HEK293 (cell line): Measurements from ENCODE around the gene RLN2.

Source experiments
- CTCF ChIA-PET: fragments of 350-600 bp; formaldehyde crosslinking; extraction: SDS; loops from one replicate; lab custom pipeline; 2021; ENCODE audit warnings: antibody characterized with exemption; lab: Yijun Ruan, JAX
- POLR2A ChIA-PET: fragments of 300-600 bp; formaldehyde crosslinking; extraction: SDS; loops from one replicate; lab custom pipeline; 2020; ENCODE audit warnings: antibody characterized with exemption, inconsistent platforms; lab: Yijun Ruan, JAX
- H3K27ac ChIP-seq: fragments of 200-500 bp; sonication (Bioruptor generic); 2 replicates; pipeline ENCODE4 v1.5.1; 2014; ENCODE audit warnings: low read depth, low read length, control low read depth, inconsistent platforms; ENCODE audit errors: extremely low read depth
- H3K36me3 ChIP-seq, 2 experiments: fragments of 200-500 bp in 1 of 2; sonication (Bioruptor generic) in 1 of 2; 1 replicate in 1 of 2; 2 replicates in 1 of 2; pipeline ENCODE4 v1.5.1; 2014 to 2017; ENCODE audit warnings: inconsistent platforms in 2 of 2, low read length in 2 of 2; ENCODE audit not compliant: control insufficient read depth in 2 of 2, insufficient read depth in 1 of 2
- H3K4me1 ChIP-seq: fragments of 200-500 bp; sonication (Bioruptor generic); 2 replicates; pipeline ENCODE4 v1.5.1; 2014; ENCODE audit warnings: mild to moderate bottlenecking, low read length, inconsistent platforms; ENCODE audit not compliant: control insufficient read depth, insufficient read depth
- H3K4me3 ChIP-seq: 2 replicates; pipeline ENCODE4 v1.5.1; 2011; ENCODE audit warnings: low read depth, mild to moderate bottlenecking, control low read depth, low read length, moderate library complexity
- H3K9me3 ChIP-seq: fragments of 200-500 bp; sonication (Bioruptor generic); 2 replicates; pipeline ENCODE4 v1.5.1; 2014; ENCODE audit warnings: low read depth, low read length, inconsistent platforms; ENCODE audit not compliant: control insufficient read depth, insufficient read depth
- ELK4 ChIP-seq: IDR thresholded peaks from 2 replicates; pipeline ENCODE4 v1.6.1; 2011; ENCODE audit warnings: mild to moderate bottlenecking, low read depth, low read length, borderline replicate concordance
- GLIS1 ChIP-seq: fragments of 450-650 bp; formaldehyde crosslinking; IDR thresholded peaks from 2 replicates; pipeline ENCODE4 v1.5.1; 2016; ENCODE audit warnings: missing biosample characterization, missing genetic modification characterization
- HOXC10 ChIP-seq: sonication (generic); formaldehyde crosslinking; IDR thresholded peaks from 2 replicates; pipeline ENCODE4 v1.8.1; 2023; ENCODE audit warnings: mild to moderate bottlenecking, missing genetic modification reagents
- KLF8 ChIP-seq: fragments of 450-650 bp; formaldehyde crosslinking; IDR thresholded peaks from 2 replicates; pipeline ENCODE4 v1.5.1; 2016; ENCODE audit warnings: missing biosample characterization, missing genetic modification characterization
- ZFHX2 ChIP-seq: fragments of 450-650 bp; formaldehyde crosslinking; conservative IDR thresholded peaks from 2 replicates; pipeline ENCODE4 v1.5.1; 2016; ENCODE audit warnings: missing biosample characterization, missing genetic modification characterization
- ZNF138 ChIP-seq: fragments of 450-650 bp; formaldehyde crosslinking; IDR thresholded peaks from 2 replicates; pipeline ENCODE4 v1.5.1; 2016; ENCODE audit warnings: missing biosample characterization, missing genetic modification characterization, borderline replicate concordance
- ZNF157 ChIP-seq: fragments of 450-650 bp; formaldehyde crosslinking; IDR thresholded peaks from 2 replicates; pipeline ENCODE4 v1.5.1; 2016; ENCODE audit warnings: missing biosample characterization, missing genetic modification characterization
- ZNF16 ChIP-seq: fragments of 450-650 bp; formaldehyde crosslinking; IDR thresholded peaks from 2 replicates; pipeline ENCODE4 v1.5.1; 2016; ENCODE audit warnings: low read depth, missing biosample characterization, missing genetic modification characterization
- ZNF184 ChIP-seq: fragments of 450-650 bp; IDR thresholded peaks from 2 replicates; pipeline ENCODE4 v1.5.1; 2018; ENCODE audit warnings: missing biosample characterization, mild to moderate bottlenecking, missing genetic modification characterization
- ZNF221 ChIP-seq: fragments of 450-650 bp; formaldehyde crosslinking; IDR thresholded peaks from 2 replicates; pipeline ENCODE4 v1.5.1; 2017; ENCODE audit warnings: missing biosample characterization, missing genetic modification characterization, borderline replicate concordance
- ZNF23 ChIP-seq: fragments of 450-650 bp; formaldehyde crosslinking; IDR thresholded peaks from 2 replicates; pipeline ENCODE4 v1.5.1; 2016; ENCODE audit warnings: missing biosample characterization, missing genetic modification characterization, borderline replicate concordance
- ZNF354C ChIP-seq: fragments of 450-650 bp; formaldehyde crosslinking; IDR thresholded peaks from 2 replicates; pipeline ENCODE4 v1.5.1; 2016; ENCODE audit warnings: missing biosample characterization, missing genetic modification characterization, low read depth, borderline replicate concordance
- ZNF391 ChIP-seq: fragments of 450-650 bp; formaldehyde crosslinking; IDR thresholded peaks from 2 replicates; pipeline ENCODE4 v1.5.1; 2016; ENCODE audit warnings: low read depth, missing biosample characterization, missing genetic modification characterization, borderline replicate concordance
- ZNF423 ChIP-seq: fragments of 450-650 bp; formaldehyde crosslinking; IDR thresholded peaks from 2 replicates; pipeline ENCODE4 v1.5.1; 2016; ENCODE audit warnings: missing biosample characterization, missing genetic modification characterization
- ZNF501 ChIP-seq: fragments of 450-650 bp; formaldehyde crosslinking; IDR thresholded peaks from 2 replicates; pipeline ENCODE4 v1.5.1; 2016; ENCODE audit warnings: missing biosample characterization, missing genetic modification characterization
- ZNF561 ChIP-seq: fragments of 450-650 bp; IDR thresholded peaks from 2 replicates; pipeline ENCODE4 v1.5.1; 2018; ENCODE audit warnings: missing biosample characterization, missing genetic modification characterization, borderline replicate concordance
- ZSCAN18 ChIP-seq: fragments of 450-650 bp; formaldehyde crosslinking; IDR thresholded peaks from 2 replicates; pipeline ENCODE4 v1.5.1; 2016; ENCODE audit warnings: missing biosample characterization, missing genetic modification characterization
- ZSCAN4 ChIP-seq: fragments of 450-650 bp; formaldehyde crosslinking; IDR thresholded peaks from 2 replicates; pipeline ENCODE4 v1.5.1; 2017; ENCODE audit warnings: missing biosample characterization, missing genetic modification characterization
- TF ChIP-seq, protein P1 (sequence below): fragments of 450-650 bp; formaldehyde crosslinking; IDR thresholded peaks from 2 replicates; pipeline ENCODE4 v1.5.1; 2016; ENCODE audit warnings: missing biosample characterization, missing genetic modification characterization
- TF ChIP-seq, protein P2 (sequence below): fragments of 450-650 bp; formaldehyde crosslinking; IDR thresholded peaks from 2 replicates; pipeline ENCODE4 v1.5.1; 2016; ENCODE audit warnings: missing biosample characterization, missing genetic modification characterization
- TF ChIP-seq, protein P3 (sequence below): fragments of 450-650 bp; formaldehyde crosslinking; IDR thresholded peaks from 2 replicates; pipeline ENCODE4 v1.5.1; 2016; ENCODE audit warnings: missing biosample characterization, missing genetic modification characterization
- TF ChIP-seq, protein P4 (sequence below): fragments of 450-650 bp; formaldehyde crosslinking; IDR thresholded peaks from 2 replicates; pipeline ENCODE4 v1.5.1; 2016; ENCODE audit warnings: missing biosample characterization, missing genetic modification characterization, low read depth

RLN2 gene

DNA sequence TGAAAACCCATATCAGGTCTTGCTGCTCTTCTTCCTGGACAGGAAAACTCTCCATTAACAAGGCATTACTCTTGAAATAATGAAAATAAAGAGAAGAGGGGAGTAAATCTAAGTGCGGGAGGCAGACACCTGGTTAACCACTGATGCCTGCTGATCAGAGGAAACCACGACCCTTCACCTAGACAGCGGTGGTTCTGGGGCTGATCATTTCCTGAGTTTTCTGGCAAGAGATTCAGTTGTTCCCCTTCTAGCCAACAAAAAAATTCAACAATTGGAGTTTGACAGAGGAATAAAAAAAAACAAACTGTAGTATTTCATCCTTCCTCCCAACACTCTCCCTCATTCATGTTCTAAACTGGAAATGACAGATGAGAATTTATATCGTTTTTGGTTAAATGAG is 3.0 kb downstream of the RLN2 start:
- H3K27ac ChIP-seq, result no peak overlapping the region

GRCh38 chr9:5292141-5292540 is 12.4 kb downstream of the RLN2 start:
- H3K4me1 ChIP-seq, result no peaks in the 10 kb centered on the region
- H3K4me3 ChIP-seq, result no peak overlapping the region
- no peaks in the 10 kb centered on the region for H3K36me3 ChIP-seq
- ChIA-PET POLR2A (no interaction called here), CTCF (no interaction called here)
- H3K9me3 ChIP-seq, result no peaks in the 10 kb centered on the region
- H3K27ac ChIP-seq, result no peak overlapping the region
- TF ChIP-seq ZSCAN4 (tag by site-specific recombination) (no peak), ZNF157 (tag by site-specific recombination) (no peak), ZNF16 (tag by site-specific recombination) (no peak), ZNF423 (tag by site-specific recombination) (no peak), ZNF391 (no peak), HOXC10 (CRISPR knock-in tag) (no peak), ZNF138 (tag by site-specific recombination) (no peak)
- TF ChIP-seq, protein P1, sequence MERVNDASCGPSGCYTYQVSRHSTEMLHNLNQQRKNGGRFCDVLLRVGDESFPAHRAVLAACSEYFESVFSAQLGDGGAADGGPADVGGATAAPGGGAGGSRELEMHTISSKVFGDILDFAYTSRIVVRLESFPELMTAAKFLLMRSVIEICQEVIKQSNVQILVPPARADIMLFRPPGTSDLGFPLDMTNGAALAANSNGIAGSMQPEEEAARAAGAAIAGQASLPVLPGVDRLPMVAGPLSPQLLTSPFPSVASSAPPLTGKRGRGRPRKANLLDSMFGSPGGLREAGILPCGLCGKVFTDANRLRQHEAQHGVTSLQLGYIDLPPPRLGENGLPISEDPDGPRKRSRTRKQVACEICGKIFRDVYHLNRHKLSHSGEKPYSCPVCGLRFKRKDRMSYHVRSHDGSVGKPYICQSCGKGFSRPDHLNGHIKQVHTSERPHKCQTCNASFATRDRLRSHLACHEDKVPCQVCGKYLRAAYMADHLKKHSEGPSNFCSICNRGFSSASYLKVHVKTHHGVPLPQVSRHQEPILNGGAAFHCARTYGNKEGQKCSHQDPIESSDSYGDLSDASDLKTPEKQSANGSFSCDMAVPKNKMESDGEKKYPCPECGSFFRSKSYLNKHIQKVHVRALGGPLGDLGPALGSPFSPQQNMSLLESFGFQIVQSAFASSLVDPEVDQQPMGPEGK, result no peak
- TF ChIP-seq, protein P2, sequence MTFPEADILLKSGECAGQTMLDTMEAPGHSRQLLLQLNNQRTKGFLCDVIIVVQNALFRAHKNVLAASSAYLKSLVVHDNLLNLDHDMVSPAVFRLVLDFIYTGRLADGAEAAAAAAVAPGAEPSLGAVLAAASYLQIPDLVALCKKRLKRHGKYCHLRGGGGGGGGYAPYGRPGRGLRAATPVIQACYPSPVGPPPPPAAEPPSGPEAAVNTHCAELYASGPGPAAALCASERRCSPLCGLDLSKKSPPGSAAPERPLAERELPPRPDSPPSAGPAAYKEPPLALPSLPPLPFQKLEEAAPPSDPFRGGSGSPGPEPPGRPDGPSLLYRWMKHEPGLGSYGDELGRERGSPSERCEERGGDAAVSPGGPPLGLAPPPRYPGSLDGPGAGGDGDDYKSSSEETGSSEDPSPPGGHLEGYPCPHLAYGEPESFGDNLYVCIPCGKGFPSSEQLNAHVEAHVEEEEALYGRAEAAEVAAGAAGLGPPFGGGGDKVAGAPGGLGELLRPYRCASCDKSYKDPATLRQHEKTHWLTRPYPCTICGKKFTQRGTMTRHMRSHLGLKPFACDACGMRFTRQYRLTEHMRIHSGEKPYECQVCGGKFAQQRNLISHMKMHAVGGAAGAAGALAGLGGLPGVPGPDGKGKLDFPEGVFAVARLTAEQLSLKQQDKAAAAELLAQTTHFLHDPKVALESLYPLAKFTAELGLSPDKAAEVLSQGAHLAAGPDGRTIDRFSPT (tag by site-specific recombination), result no peak
- TF ChIP-seq, protein P3, sequence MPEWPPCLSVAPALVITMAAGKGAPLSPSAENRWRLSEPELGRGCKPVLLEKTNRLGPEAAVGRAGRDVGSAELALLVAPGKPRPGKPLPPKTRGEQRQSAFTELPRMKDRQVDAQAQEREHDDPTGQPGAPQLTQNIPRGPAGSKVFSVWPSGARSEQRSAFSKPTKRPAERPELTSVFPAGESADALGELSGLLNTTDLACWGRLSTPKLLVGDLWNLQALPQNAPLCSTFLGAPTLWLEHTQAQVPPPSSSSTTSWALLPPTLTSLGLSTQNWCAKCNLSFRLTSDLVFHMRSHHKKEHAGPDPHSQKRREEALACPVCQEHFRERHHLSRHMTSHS (tag by site-specific recombination), result no peak

More for the DNA sequence above, 3.0 kb downstream of the RLN2 start:
- Histone ChIP-seq H3K36me3 (peaks cover 0 to 2% of the 10 kb centered on the region in 2 experiments; a peak in 1 of 3 replicates), H3K4me1 (no peaks in the 10 kb centered on the region), H3K9me3 (no peaks in the 10 kb centered on the region), H3K4me3 (no peak overlapping the region)
- ChIA-PET POLR2A (no interaction called here), CTCF (no interaction called here)
- TF ChIP-seq, protein P4, sequence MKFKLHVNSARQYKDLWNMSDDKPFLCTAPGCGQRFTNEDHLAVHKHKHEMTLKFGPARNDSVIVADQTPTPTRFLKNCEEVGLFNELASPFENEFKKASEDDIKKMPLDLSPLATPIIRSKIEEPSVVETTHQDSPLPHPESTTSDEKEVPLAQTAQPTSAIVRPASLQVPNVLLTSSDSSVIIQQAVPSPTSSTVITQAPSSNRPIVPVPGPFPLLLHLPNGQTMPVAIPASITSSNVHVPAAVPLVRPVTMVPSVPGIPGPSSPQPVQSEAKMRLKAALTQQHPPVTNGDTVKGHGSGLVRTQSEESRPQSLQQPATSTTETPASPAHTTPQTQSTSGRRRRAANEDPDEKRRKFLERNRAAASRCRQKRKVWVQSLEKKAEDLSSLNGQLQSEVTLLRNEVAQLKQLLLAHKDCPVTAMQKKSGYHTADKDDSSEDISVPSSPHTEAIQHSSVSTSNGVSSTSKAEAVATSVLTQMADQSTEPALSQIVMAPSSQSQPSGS, result no peak
- TF ChIP-seq ZNF23 (no peak), KLF8 (no peak), ZSCAN4 (tag by site-specific recombination) (no peak), ZNF184 (tag by site-specific recombination) (no peak), ZNF354C (tag by site-specific recombination) (no peak), GLIS1 (tag by site-specific recombination) (no peak), ZSCAN18 (tag by site-specific recombination) (no peak), ZNF561 (tag by site-specific recombination) (no peak), ZNF221 (tag by site-specific recombination) (no peak), ZNF501 (tag by site-specific recombination) (no peak), ELK4 (no peak), ZFHX2 (tag by site-specific recombination) (no peak)
- TF ChIP-seq, all 188 proteins: peak for 0
